ENCODE data around the gene DMD. TPM values are rescaled to one million over a fixed set of nuclear protein-coding genes. Genes with fewer than 3 reads are reported as not detected.

The DMD gene
- polyA plus RNA-seq, 3 donors, result 0.23 TPM; not detected in 2

GRCh38 chrX:31252133-31252532, 1959.2 kb downstream of the DMD start:
- no peak for TF ChIP-seq CTCF (IDR thresholded peaks at IDR 0.05)
- intact Hi-C loops (cut with micrococcal nuclease), result no loop called here
- Mint-ChIP-seq H3K27me3 (ENCODE audit: low read depth in 3 of 3) (peaks cover 0 to 6% (median 0%) of the 10 kb centered on the region in 3 donors), H3K4me3 (no peak overlapping the region), H3K27ac (no peak overlapping the region), H3K9me3 (peaks cover 0 to 2% (median 0%) of the 10 kb centered on the region in 7 donors), H3K36me3 (no peaks in the 10 kb centered on the region), H3K4me1 (no peaks in the 10 kb centered on the region)
- WGBS (ENCODE audit: insufficient coverage), result no CpG with 5 or more reads among the region's 3 CpGs
- Histone ChIP-seq H3K27me3 (ENCODE audit: control insufficient read depth in 2 of 2, insufficient read depth in 2 of 2, low read length in 2 of 2) (no peaks in the 10 kb centered on the region), H4K20me1 (ENCODE audit: insufficient read depth, low read length) (no peaks in the 10 kb centered on the region), H3K4me3 (replicated peaks in 1 of 3; ENCODE audit: low read depth in 2 of 3, low read length in 3 of 3) (no peak overlapping the region), H3K27ac (ENCODE audit: low read depth in 1 of 2, low read length in 2 of 2) (no peak overlapping the region), H3K4me1 (ENCODE audit: control insufficient read depth in 1 of 2, insufficient read depth in 2 of 2, low read length in 2 of 2) (no peaks in the 10 kb centered on the region), H2AFZ (ENCODE audit: insufficient read depth, low read depth, low read length, poor library complexity, severe bottlenecking) (no peak overlapping the region), H3K4me2 (replicated peaks; ENCODE audit: extremely low read depth, low read length, poor library complexity, severe bottlenecking) (no peak overlapping the region), H3K79me2 (ENCODE audit: insufficient read depth, low read length) (no peaks in the 10 kb centered on the region), H3K9ac (ENCODE audit: insufficient read depth, low read length, poor library complexity, severe bottlenecking) (no peak overlapping the region), H3K9me3 (replicated peaks in 1 of 2; ENCODE audit: control insufficient read depth in 1 of 2, insufficient read depth in 1 of 2, low read length in 2 of 2) (no peaks in the 10 kb centered on the region), H3K36me3 (replicated peaks in 1 of 2; ENCODE audit: control insufficient read depth in 1 of 2, insufficient read depth in 2 of 2, low read length in 2 of 2) (no peaks in the 10 kb centered on the region)
- no peak for DNase-seq

- Histone ChIP-seq H3K9ac (ENCODE audit: insufficient read depth, low read length, poor library complexity, severe bottlenecking) (no peak overlapping the region), H3K27ac (ENCODE audit: low read depth in 1 of 2, low read length in 2 of 2) (no peak overlapping the region), H4K20me1 (ENCODE audit: insufficient read depth, low read length) (no peaks in the 10 kb centered on the region), H3K4me1 (ENCODE audit: control insufficient read depth in 1 of 2, insufficient read depth in 2 of 2, low read length in 2 of 2) (no peaks in the 10 kb centered on the region), H3K27me3 (ENCODE audit: control insufficient read depth in 2 of 2, insufficient read depth in 2 of 2, low read length in 2 of 2) (no peaks in the 10 kb centered on the region), H3K9me3 (replicated peaks in 1 of 2; ENCODE audit: control insufficient read depth in 1 of 2, insufficient read depth in 1 of 2, low read length in 2 of 2) (no peaks in the 10 kb centered on the region), H3K4me2 (replicated peaks; ENCODE audit: extremely low read depth, low read length, poor library complexity, severe bottlenecking) (no peak overlapping the region), H3K4me3 (replicated peaks in 1 of 3; ENCODE audit: low read depth in 2 of 3, low read length in 3 of 3) (no peak overlapping the region), H2AFZ (ENCODE audit: insufficient read depth, low read depth, low read length, poor library complexity, severe bottlenecking) (no peak overlapping the region), H3K36me3 (replicated peaks in 1 of 2; ENCODE audit: control insufficient read depth in 1 of 2, insufficient read depth in 2 of 2, low read length in 2 of 2) (no peaks in the 10 kb centered on the region), H3K79me2 (ENCODE audit: insufficient read depth, low read length) (no peaks in the 10 kb centered on the region)
- Mint-ChIP-seq H3K27me3 (ENCODE audit: low read depth in 3 of 3) (peaks cover 0 to 6% (median 0%) of the 10 kb centered on the region in 3 donors), H3K36me3 (no peaks in the 10 kb centered on the region), H3K27ac (no peak overlapping the region), H3K9me3 (peaks cover 0 to 2% (median 0%) of the 10 kb centered on the region in 7 donors), H3K4me1 (no peaks in the 10 kb centered on the region), H3K4me3 (no peak overlapping the region)
- intact Hi-C loops (cut with micrococcal nuclease), result no loop called here
- no CpG with 5 or more reads among the region's 4 CpGs for WGBS (ENCODE audit: insufficient coverage)
- TF ChIP-seq CTCF (IDR thresholded peaks at IDR 0.05), result no peak
- no peak for DNase-seq
These were observed 1960.0 kb downstream of the DMD start for GRCh38 chrX:31251336-31251735.

Measured in CD14-positive monocyte (primary cell).